H9 (cell line): ENCODE measurements around the gene TNFRSF6B. TPM values are rescaled to one million over a fixed set of nuclear protein-coding genes. Genes with fewer than 3 reads are reported as not detected.

Experiments
- DNase-seq: peaks from one replicate; pipeline ENCODE4 v3.0.0-alpha.2; 2017
- H2AFZ ChIP-seq: one replicate; pipeline ENCODE4 v1.6.1; 2013; ENCODE audit warnings: mild to moderate bottlenecking, low read length, control low read depth, moderate library complexity
- H2AK5ac ChIP-seq: 2 replicates; pipeline ENCODE4 v1.6.1; 2013; ENCODE audit warnings: low read length, control low read depth, mixed read lengths; ENCODE audit not compliant: insufficient read length
- H2BK120ac ChIP-seq: one replicate; pipeline ENCODE4 v1.6.1; 2013; ENCODE audit warnings: low read depth, mild to moderate bottlenecking, low read length, control low read depth, inconsistent platforms; ENCODE audit not compliant: poor library complexity, severe bottlenecking
- H2BK12ac ChIP-seq: 2 replicates; pipeline ENCODE4 v1.6.1; 2013; ENCODE audit warnings: low read length, control low read depth, mixed read lengths, low read depth; ENCODE audit not compliant: insufficient read length
- H2BK15ac ChIP-seq: 2 replicates; pipeline ENCODE4 v1.6.1; 2013; ENCODE audit warnings: low read depth, low read length, control low read depth
- H2BK20ac ChIP-seq: one replicate; pipeline ENCODE4 v1.6.1; 2013; ENCODE audit warnings: low read depth, mild to moderate bottlenecking, low read length, control low read depth, inconsistent platforms; ENCODE audit not compliant: poor library complexity, severe bottlenecking
- H2BK5ac ChIP-seq: 2 replicates; pipeline ENCODE4 v1.6.1; 2013; ENCODE audit warnings: low read length, control low read depth, mixed read lengths; ENCODE audit not compliant: insufficient read length
- H3K14ac ChIP-seq: 2 replicates; pipeline ENCODE4 v1.6.1; 2013; ENCODE audit warnings: low read length, control low read depth; ENCODE audit not compliant: insufficient read depth
- H3K18ac ChIP-seq: 2 replicates; pipeline ENCODE4 v1.6.1; 2013; ENCODE audit warnings: low read depth, mild to moderate bottlenecking, mixed read lengths, low read length, control low read depth; ENCODE audit not compliant: insufficient read length
- H3K23ac ChIP-seq: 2 replicates; pipeline ENCODE4 v1.6.1; 2013; ENCODE audit warnings: low read length, control low read depth, mixed read lengths, low read depth; ENCODE audit not compliant: insufficient read length
- H3K23me2 ChIP-seq: 2 replicates; pipeline ENCODE4 v1.6.1; 2013; ENCODE audit warnings: low read depth, mild to moderate bottlenecking, mixed read lengths, low read length, control low read depth; ENCODE audit not compliant: insufficient read length, poor library complexity, severe bottlenecking
- H3K27ac ChIP-seq: 2 replicates; pipeline ENCODE4 v1.5.1; 2013; ENCODE audit warnings: low read length, control low read depth, mixed read lengths, low read depth; ENCODE audit not compliant: insufficient read length
- H3K27me3 ChIP-seq: 2 replicates; pipeline ENCODE4 v1.6.1; 2013; ENCODE audit warnings: low read length, control low read depth, inconsistent platforms; ENCODE audit not compliant: insufficient read depth
- H3K4ac ChIP-seq: 2 replicates; pipeline ENCODE4 v1.6.1; 2013; ENCODE audit warnings: low read depth, mild to moderate bottlenecking, control low read depth, inconsistent platforms, low read length, moderate library complexity
- H3K4me1 ChIP-seq: 2 replicates; pipeline ENCODE4 v1.6.1; 2013; ENCODE audit warnings: low read length, control low read depth, inconsistent platforms; ENCODE audit not compliant: insufficient read depth
- H3K4me2 ChIP-seq: 2 replicates; pipeline ENCODE4 v1.6.1; 2013; ENCODE audit warnings: low read length, control low read depth, mixed read lengths; ENCODE audit not compliant: insufficient read length, insufficient read depth
- H3K56ac ChIP-seq: 2 replicates; pipeline ENCODE4 v1.6.1; 2013; ENCODE audit warnings: low read depth, mild to moderate bottlenecking, mixed read lengths, low read length, control low read depth; ENCODE audit not compliant: insufficient read length
- H3K79me1 ChIP-seq: 2 replicates; pipeline ENCODE4 v1.6.1; 2013; ENCODE audit warnings: low read depth, mild to moderate bottlenecking, moderate library complexity, low read length, control low read depth, inconsistent platforms; ENCODE audit not compliant: insufficient read depth, poor library complexity, severe bottlenecking
- H3K79me2 ChIP-seq: 2 replicates; pipeline ENCODE4 v1.6.1; 2013; ENCODE audit warnings: low read length, control low read depth, inconsistent platforms; ENCODE audit not compliant: insufficient read depth
- H3K9ac ChIP-seq: 2 replicates; pipeline ENCODE4 v1.6.1; 2013; ENCODE audit warnings: low read length, control low read depth, mixed read lengths; ENCODE audit not compliant: insufficient read length; ENCODE audit errors: extremely low read depth
- H3K9me3 ChIP-seq: one replicate; pipeline ENCODE4 v1.6.1; 2013; ENCODE audit warnings: low read depth, low read length, inconsistent platforms; ENCODE audit not compliant: control insufficient read depth
- H3T11ph ChIP-seq: one replicate; pipeline ENCODE4 v1.6.1; 2013; ENCODE audit warnings: mild to moderate bottlenecking, low read length, control low read depth, inconsistent platforms
- H4K20me1 ChIP-seq: one replicate; pipeline ENCODE4 v1.6.1; 2013; ENCODE audit not compliant: control insufficient read depth, insufficient read length, insufficient read depth
- H4K5ac ChIP-seq: 2 replicates; pipeline ENCODE4 v1.6.1; 2013; ENCODE audit warnings: low read depth, mild to moderate bottlenecking, mixed read lengths, low read length, control low read depth; ENCODE audit not compliant: insufficient read length
- H4K8ac ChIP-seq: replicated peaks from 2 replicates; pipeline ENCODE4 v1.6.1; 2013; ENCODE audit warnings: low read length, control low read depth, mixed read lengths, low read depth; ENCODE audit not compliant: insufficient read length
- H4K91ac ChIP-seq: 2 replicates; pipeline ENCODE4 v1.6.1; 2013; ENCODE audit warnings: low read depth, mild to moderate bottlenecking, moderate library complexity, mixed read lengths, low read length, control low read depth; ENCODE audit not compliant: insufficient read length
- H3K27ac Mint-ChIP-seq, 3 experiments: 2 replicates in 2 of 3; 3 replicates in 1 of 3; pipeline ENCODE4 v1.8.0; 2020 to 2021; ENCODE audit warnings: mixed read lengths in 3 of 3, mild to moderate bottlenecking in 1 of 3, moderate library complexity in 1 of 3
- H3K27me3 Mint-ChIP-seq: 2 replicates; pipeline ENCODE4 v1.8.0; 2021; ENCODE audit warnings: low read depth, mild to moderate bottlenecking, moderate library complexity, mixed read lengths
- H3K36me3 Mint-ChIP-seq, 3 experiments: 2 replicates in 2 of 3; 3 replicates in 1 of 3; pipeline ENCODE4 v1.8.0; 2020 to 2021; ENCODE audit warnings: low read depth in 3 of 3, mixed read lengths in 3 of 3; ENCODE audit not compliant: insufficient read depth in 1 of 3
- H3K4me1 Mint-ChIP-seq, 2 experiments: 2 replicates each; pipeline ENCODE4 v1.8.0; 2020; ENCODE audit warnings: mixed read lengths in 2 of 2
- H3K4me3 Mint-ChIP-seq, 2 experiments: 2 replicates in 1 of 2; 3 replicates in 1 of 2; pipeline ENCODE4 v1.8.0; 2020 to 2021; ENCODE audit warnings: mild to moderate bottlenecking in 2 of 2, mixed read lengths in 2 of 2, moderate library complexity in 1 of 2
- H3K9me3 Mint-ChIP-seq, 2 experiments: 2 replicates in 1 of 2; 3 replicates in 1 of 2; pipeline ENCODE4 v1.8.0; 2020; ENCODE audit warnings: mild to moderate bottlenecking in 2 of 2, mixed read lengths in 2 of 2, moderate library complexity in 1 of 2
- CTCF ChIP-seq: fragments of 200-600 bp; sonication (generic); conservative IDR thresholded peaks from 3 replicates; pipeline ENCODE4 v1.8.0; 2021; ENCODE audit warnings: antibody characterized with exemption, mild to moderate bottlenecking
- WGBS: extraction: QIAGEN DNeasy Blood & Tissue Kit; methylation state at CpG from one replicate; pipeline ENCODE4 v1.1.7; 2013; ENCODE audit warnings: missing lambda C conversion rate, low lambda C conversion rate, mixed read lengths; ENCODE audit not compliant: insufficient read length; ENCODE audit errors: extremely low coverage; 5-methylcytosine and 5-hydroxymethylcytosine counted together
- total RNA-seq: library from RNA; stranded (reverse); gene quantifications from 2 replicates; pipeline ENCODE4 v1.2.1, GENCODE V29; 2021

The TNFRSF6B gene
- total RNA-seq, 1 experiment from 2014 or later = not detected

- H3K27ac Mint-ChIP-seq = no peak overlapping the region
- TF ChIP-seq CTCF = no peak
Measured at GRCh38 chr20:63667858-63668257, 28.6 kb upstream of the TNFRSF6B start.

More at GRCh38 chr20:63667858-63668257, 28.6 kb upstream of the TNFRSF6B start:
- no peaks in the 10 kb centered on the region for H3K4me1 ChIP-seq
- H4K5ac ChIP-seq = no peak overlapping the region
- no peak overlapping the region for H2BK12ac ChIP-seq
- Mint-ChIP-seq H3K9me3 (no peaks in the 10 kb centered on the region), H3K4me1 (peaks cover 0 to 4% of the 10 kb centered on the region in 2 experiments; a peak in 1 of 4 replicates), H3K27me3 (no peaks in the 10 kb centered on the region), H3K36me3 (peaks cover 25 to 45% (median 44%) of the 10 kb centered on the region in 3 experiments), H3K4me3 (no peak overlapping the region)
- H3K18ac ChIP-seq = no peak overlapping the region
- H3K27me3 ChIP-seq = no peaks in the 10 kb centered on the region
- H4K8ac ChIP-seq = no peak overlapping the region
- no peak overlapping the region for H3K56ac ChIP-seq
- WGBS = no CpG with 5 or more reads among the region's 16 CpGs
- H2BK120ac ChIP-seq = no peak overlapping the region
- no peak overlapping the region for H2AK5ac ChIP-seq
- H3K79me2 ChIP-seq = no peaks in the 10 kb centered on the region
- no peak overlapping the region for H2BK5ac ChIP-seq
- no peak overlapping the region for H3T11ph ChIP-seq
- no peak overlapping the region for H3K27ac ChIP-seq
- DNase-seq = no peak
- no peaks in the 10 kb centered on the region for H3K79me1 ChIP-seq
- no peak overlapping the region for H3K23ac ChIP-seq
- H3K9me3 ChIP-seq = no peaks in the 10 kb centered on the region
- no peak overlapping the region for H3K4me2 ChIP-seq
- no peak overlapping the region for H2AFZ ChIP-seq
- H4K91ac ChIP-seq = no peak overlapping the region
- H2BK15ac ChIP-seq = no peak overlapping the region
- H3K23me2 ChIP-seq = no peaks in the 10 kb centered on the region
- no peak overlapping the region for H3K14ac ChIP-seq
- H3K9ac ChIP-seq = no peak overlapping the region
- H4K20me1 ChIP-seq = no peaks in the 10 kb centered on the region
- H3K4ac ChIP-seq = no peak overlapping the region
- no peak overlapping the region for H2BK20ac ChIP-seq
